NCI-H1417 treated with DMSO at 0.1 percent for 48 hours (cell line): ENCODE measurements around the gene SYNE1.

ENCODE experiments used
- DNase-seq: peaks from one replicate; lab custom pipeline; 2025; lab: John Stamatoyannopoulos, UW

The SYNE1 gene

GRCh38 chr6:152313542-152314482 lies 323.4 kb downstream of the SYNE1 start:
- DNase-seq = no peak

- DNase-seq = no peak
These were observed 324.7 kb downstream of the SYNE1 start for GRCh38 chr6:152312434-152312833.

- no peak for DNase-seq
These were observed 326.7 kb downstream of the SYNE1 start for GRCh38 chr6:152310371-152310954.

- no peak for DNase-seq
These were observed 327.5 kb downstream of the SYNE1 start for GRCh38 chr6:152309648-152310047.

- no peak for DNase-seq
These were observed 328.2 kb downstream of the SYNE1 start for GRCh38 chr6:152309006-152309405.

- no peak for DNase-seq
These were observed 328.9 kb downstream of the SYNE1 start for GRCh38 chr6:152308306-152308705.

- DNase-seq = no peak
These were observed 331.5 kb downstream of the SYNE1 start for GRCh38 chr6:152305672-152306071.

- DNase-seq = peak; percentile 72
These were observed 335.2 kb downstream of the SYNE1 start for GRCh38 chr6:152301765-152302568.

GRCh38 chr6:152301021-152301764 lies 336.0 kb downstream of the SYNE1 start:
- no peak for DNase-seq

- DNase-seq = no peak
These were observed 336.6 kb downstream of the SYNE1 start for GRCh38 chr6:152300517-152300916.

GRCh38 chr6:152298848-152299735 lies 338.1 kb downstream of the SYNE1 start:
- no peak for DNase-seq

GRCh38 chr6:152298055-152298647 lies 339.0 kb downstream of the SYNE1 start:
- no peak for DNase-seq

GRCh38 chr6:152296648-152297376 lies 340.4 kb downstream of the SYNE1 start:
- no peak for DNase-seq

- DNase-seq = no peak
These were observed 341.2 kb downstream of the SYNE1 start for GRCh38 chr6:152295920-152296319.

GRCh38 chr6:152295346-152295745 lies 341.8 kb downstream of the SYNE1 start:
- DNase-seq = no peak

- DNase-seq = no peak
These were observed 343.8 kb downstream of the SYNE1 start for GRCh38 chr6:152293404-152293803.

- DNase-seq = no peak
These were observed 344.6 kb downstream of the SYNE1 start for GRCh38 chr6:152292555-152292954.

- no peak for DNase-seq
These were observed 346.5 kb downstream of the SYNE1 start for GRCh38 chr6:152290693-152291092.

- DNase-seq = no peak
These were observed 359.3 kb downstream of the SYNE1 start for GRCh38 chr6:152277826-152278329.
